Stimulated activated CD4-positive, alpha-beta T cell treated with anti-CD3 and anti-CD28 coated beads, Interleukin-12 subunit alpha, Interleukin-12 subunit beta, amount 100 ng/mL, for 48 hours (primary cell): Measurements from ENCODE around the gene CREBRF.
"Not testable (repeated sequence)": the region's sequence is repeated elsewhere in the genome, so short reads cannot be mapped to it uniquely, and the experiment has no call there.

Source experiments
- DNase-seq, 3 donors: peaks; one replicate each; pipeline ENCODE4 v3.0.0-alpha.2; 2020; ENCODE audit warnings: low read depth in 2 of 3, low spot score in 1 of 3

The CREBRF gene

GRCh38 chr5:173078878-173079277 is 22.7 kb downstream of the CREBRF start:
- DNase-seq, result no peak

GRCh38 chr5:173089581-173089980 is 33.4 kb downstream of the CREBRF start:
- DNase-seq, result no peak

- DNase-seq, result no peak
These were observed 34.5 kb downstream of the CREBRF start for GRCh38 chr5:173090639-173091038.

- DNase-seq, result no peak
These were observed 35.8 kb downstream of the CREBRF start for GRCh38 chr5:173091981-173092380.

GRCh38 chr5:173093606-173094005 is 37.5 kb downstream of the CREBRF start:
- DNase-seq, result no peak

- no peak for DNase-seq
These were observed 38.0 kb downstream of the CREBRF start for GRCh38 chr5:173094012-173094661.

GRCh38 chr5:173098787-173099186 is 42.6 kb downstream of the CREBRF start:
- no peak for DNase-seq

- DNase-seq, result no peak
These were observed 43.3 kb downstream of the CREBRF start for GRCh38 chr5:173099461-173099860.

GRCh38 chr5:173101245-173101644 is 45.1 kb downstream of the CREBRF start:
- DNase-seq, result no peak

GRCh38 chr5:173103411-173103810 is 47.3 kb downstream of the CREBRF start:
- no peak for DNase-seq

GRCh38 chr5:173108914-173109313 is 52.8 kb downstream of the CREBRF start:
- no peak for DNase-seq

- no peak for DNase-seq
These were observed 58.4 kb downstream of the CREBRF start for GRCh38 chr5:173114536-173114935.

GRCh38 chr5:173119719-173120118 is 63.6 kb downstream of the CREBRF start:
- no peak for DNase-seq

- no peak for DNase-seq
These were observed 67.3 kb downstream of the CREBRF start for GRCh38 chr5:173123416-173123815.

- DNase-seq, result not testable (repeated sequence)
These were observed 76.0 kb downstream of the CREBRF start for GRCh38 chr5:173132166-173132565.

- no peak for DNase-seq
These were observed 82.6 kb downstream of the CREBRF start for GRCh38 chr5:173138707-173139106.

GRCh38 chr5:173139631-173140030 is 83.5 kb downstream of the CREBRF start:
- no peak for DNase-seq

GRCh38 chr5:173140769-173141168 is 84.6 kb downstream of the CREBRF start:
- DNase-seq, result no peak

GRCh38 chr5:173143567-173143966 is 87.4 kb downstream of the CREBRF start:
- no peak for DNase-seq

- DNase-seq, result peak; percentile 93 to 98 (median 95)
These were observed 88.3 kb downstream of the CREBRF start, which contains the start of gene BNIP1 for GRCh38 chr5:173144200-173145176. TSS of gene BNIP1 (plus strand) at chr5:173144531. CDS start at chr5:173144546, 15 bp downstream.

- no peak for DNase-seq
These were observed 92.2 kb downstream of the CREBRF start for GRCh38 chr5:173148354-173148753.

GRCh38 chr5:173152547-173152946 is 96.4 kb downstream of the CREBRF start:
- DNase-seq, result no peak
